ENCODE data around the gene SLC9A2.

GRCh38 chr2:102703305-102703704, 84.0 kb downstream of the SLC9A2 start:
- TF ChIP-seq CTCF (IDR thresholded peaks at IDR 0.05), result no peak
- TF ChIP-seq POLR2A (IDR thresholded peaks at IDR 0.05), result no peak
- no peak for TF ChIP-seq EP300 (IDR thresholded peaks at IDR 0.05)

Data from upper lobe of left lung (tissue), 4 donors.